SK-N-SH (cell line): ENCODE data around the gene LDLR. TPM values are rescaled to one million over a fixed set of nuclear protein-coding genes. Genes with fewer than 3 reads are reported as not detected.

Experiments used
- CTCF ChIA-PET: fragments of 300-600, 350-600 bp; formaldehyde crosslinking; extraction: SDS; loops from one replicate; lab custom pipeline; 2021; lab: Yijun Ruan, JAX
- POLR2A ChIA-PET: fragments of 350-600 bp; sonication (Branson Sonifier 250); formaldehyde crosslinking; extraction: SDS; loops from one replicate; lab custom pipeline; 2020; ENCODE audit warnings: antibody characterized with exemption, inconsistent platforms; lab: Yijun Ruan, JAX
- DNase-seq: peaks from one replicate; pipeline ENCODE4 v3.0.0; 2012
- H2AFZ ChIP-seq: fragments of 200-600 bp; sonication (generic); 2 replicates; pipeline ENCODE4 v1.8.1; 2016; ENCODE audit warnings: antibody characterized with exemption, mild to moderate bottlenecking, low read depth
- H3F3A ChIP-seq: fragments of 200-600 bp; sonication (generic); replicated peaks from 2 replicates; pipeline ENCODE3; 2016; ENCODE audit warnings: antibody characterized with exemption, mild to moderate bottlenecking; ENCODE audit not compliant: insufficient read depth
- H3K27ac ChIP-seq, 2 experiments: fragments of 200-500 bp in 1 of 2; fragments of 200-600 bp in 1 of 2; sonication (Bioruptor generic) in 1 of 2; sonication (generic), shearing (Covaris generic) in 1 of 2; 2 replicates each; pipeline versions ENCODE4 v1.5.1 to v1.6.1; 2014 to 2016; ENCODE audit warnings: low read depth in 2 of 2, inconsistent platforms in 1 of 2, low read length in 1 of 2, mild to moderate bottlenecking in 1 of 2, mixed read lengths in 1 of 2
- H3K27me3 ChIP-seq: fragments of 200-600 bp; sonication (generic), shearing (Covaris generic); 2 replicates; pipeline ENCODE4 v1.6.1; 2016; ENCODE audit warnings: mixed run types; ENCODE audit not compliant: insufficient read depth
- H3K36me3 ChIP-seq, 2 experiments: fragments of 200-500 bp in 1 of 2; fragments of 200-600 bp in 1 of 2; sonication (Bioruptor generic) in 1 of 2; sonication (generic) in 1 of 2; replicated peaks in 1 of 2; 2 replicates each; pipeline versions ENCODE3 to v1.5.1; 2014 to 2016; ENCODE audit warnings: low read length in 1 of 2, mild to moderate bottlenecking in 1 of 2; ENCODE audit not compliant: insufficient read depth in 2 of 2, control insufficient read depth in 1 of 2
- H3K4me1 ChIP-seq, 2 experiments: fragments of 200-500 bp in 1 of 2; fragments of 200-600 bp in 1 of 2; sonication (Bioruptor generic) in 1 of 2; sonication (generic), shearing (Covaris generic) in 1 of 2; 2 replicates each; pipeline versions ENCODE4 v1.5.1 to v1.6.1; 2014 to 2016; ENCODE audit warnings: low read depth in 1 of 2, low read length in 1 of 2, mixed run types in 1 of 2; ENCODE audit not compliant: insufficient read depth in 2 of 2, control insufficient read depth in 1 of 2
- H3K4me2 ChIP-seq: fragments of 200-600 bp; sonication (generic), shearing (Covaris generic); 2 replicates; pipeline ENCODE4 v1.6.1; 2017; ENCODE audit warnings: mixed run types
- H3K4me3 ChIP-seq, 2 experiments: fragments of 200-500 bp in 1 of 2; fragments of 200-600 bp in 1 of 2; sonication (Bioruptor generic) in 1 of 2; sonication (generic), shearing (Covaris generic) in 1 of 2; 2 replicates each; pipeline versions ENCODE4 v1.5.1 to v1.8.1; 2014 to 2016; ENCODE audit warnings: low read depth in 2 of 2, inconsistent platforms in 1 of 2, low read length in 1 of 2, mild to moderate bottlenecking in 1 of 2, mixed read lengths in 1 of 2, moderate library complexity in 1 of 2
- H3K79me2 ChIP-seq: fragments of 200-600 bp; sonication (generic); 2 replicates; pipeline ENCODE4 v1.8.1; 2017; ENCODE audit warnings: mild to moderate bottlenecking; ENCODE audit not compliant: insufficient read depth
- H3K9ac ChIP-seq: fragments of 200-600 bp; sonication (generic); 2 replicates; pipeline ENCODE4 v1.6.1; 2017; ENCODE audit warnings: mixed run types
- H3K9me2 ChIP-seq: fragments of 200-600 bp; sonication (generic); 2 replicates; pipeline ENCODE4 v1.6.1; 2017; ENCODE audit warnings: mixed run types
- H3K9me3 ChIP-seq: fragments of 200-600 bp; sonication (generic); 2 replicates; pipeline ENCODE4 v1.6.1; 2017; ENCODE audit warnings: mixed run types, mild to moderate bottlenecking, moderate library complexity
- H4K20me1 ChIP-seq: fragments of 200-600 bp; sonication (generic); 2 replicates; pipeline ENCODE4 v1.6.1; 2017; ENCODE audit warnings: mild to moderate bottlenecking, mixed run types; ENCODE audit not compliant: insufficient read depth
- CTCF ChIP-seq: fragments of 200-600 bp; sonication (generic); IDR thresholded peaks from 2 replicates; pipeline ENCODE4 v1.6.1; 2017; ENCODE audit warnings: antibody characterized with exemption, mild to moderate bottlenecking, moderate library complexity
- EP300 ChIP-seq, 2 experiments: IDR thresholded peaks; 2 replicates each; pipeline versions ENCODE4 v1.4.0 to v1.6.1; 2012; ENCODE audit warnings: borderline replicate concordance in 1 of 2, low read depth in 1 of 2, low read length in 1 of 2
- FOSL2 ChIP-seq: IDR thresholded peaks from 2 replicates; pipeline ENCODE4 v1.4.0; 2012; ENCODE audit warnings: low read depth, mild to moderate bottlenecking, moderate library complexity, borderline replicate concordance
- FOXJ3 ChIP-seq: sonication (generic); formaldehyde crosslinking; IDR thresholded peaks from 2 replicates; pipeline ENCODE4 v1.5.1; 2020; ENCODE audit warnings: mild to moderate bottlenecking, missing genetic modification reagents
- NFIC ChIP-seq: IDR thresholded peaks from 2 replicates; pipeline ENCODE4 v1.4.0; 2012; ENCODE audit warnings: borderline replicate concordance
- NRF1 ChIP-seq: IDR thresholded peaks from 2 replicates; pipeline ENCODE4 v1.6.1; 2012; ENCODE audit warnings: low read depth, mild to moderate bottlenecking, low read length
- USF1 ChIP-seq: IDR thresholded peaks from 2 replicates; pipeline ENCODE4 v1.4.0; 2012; ENCODE audit warnings: low read depth, borderline replicate concordance
- WGBS: methylation state at CpG from one replicate; pipeline ENCODE4 v1.1.6; 2017; ENCODE audit warnings: low lambda C conversion rate; 5-methylcytosine and 5-hydroxymethylcytosine counted together
- polyA plus RNA-seq, 3 experiments: library from polyadenylated mRNA; depleted of rRNA; stranded (reverse); fragments of >200 nt; gene quantifications; 2 replicates each; pipeline ENCODE4 v1.2.3, GENCODE V29; 2012
- TF ChIP-seq, protein P1 (sequence below): IDR thresholded peaks from 2 replicates; pipeline ENCODE4; 2012
- TF ChIP-seq, protein P2 (sequence below): fragments of 150-350 bp; IDR thresholded peaks from 2 replicates; pipeline ENCODE4 v1.6.1; 2016; ENCODE audit warnings: mild to moderate bottlenecking, low read depth, low read length

LDLR gene
- polyA plus RNA-seq, 1 of the 3 experiments (the other 2 are of a cell fraction): 25.1 TPM

DNA sequence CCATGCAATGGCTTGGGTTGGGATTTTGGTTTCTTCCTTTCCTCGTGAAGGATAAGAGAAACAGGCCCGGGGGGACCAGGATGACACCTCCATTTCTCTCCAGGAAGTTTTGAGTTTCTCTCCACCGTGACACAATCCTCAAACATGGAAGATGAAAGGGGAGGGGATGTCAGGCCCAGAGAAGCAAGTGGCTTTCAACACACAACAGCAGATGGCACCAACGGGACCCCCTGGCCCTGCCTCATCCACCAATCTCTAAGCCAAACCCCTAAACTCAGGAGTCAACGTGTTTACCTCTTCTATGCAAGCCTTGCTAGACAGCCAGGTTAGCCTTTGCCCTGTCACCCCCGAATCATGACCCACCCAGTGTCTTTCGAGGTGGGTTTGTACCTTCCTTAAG, 42.2 kb downstream of the LDLR start:
- Histone ChIP-seq H3K27me3 (no peaks in the 10 kb centered on the region), H3K36me3 (peaks cover 17 to 20% of the 10 kb centered on the region in 2 experiments), H4K20me1 (no peaks in the 10 kb centered on the region), H3K4me1 (no peaks in the 10 kb centered on the region), H3K4me3 (no peak overlapping the region), H3K9me3 (no peaks in the 10 kb centered on the region), H3K27ac (0 out of 4 replicates have a peak overlapping the region, but pooled peaks of 1 of the 2 experiments have one; percentile 1), H3K79me2 (no peaks in the 10 kb centered on the region), H3K9me2 (no peaks in the 10 kb centered on the region), H3F3A (peaks cover 28% of the 10 kb centered on the region), H3K9ac (no peak overlapping the region), H2AFZ (no peak overlapping the region), H3K4me2 (no peak overlapping the region)
- ChIA-PET CTCF (interaction anchor here (0.6 to 3.8 kb wide), 9 partner anchors 10 to 190 kb away, joined by 3 to 14 read pairs (median 7); partner anchors contain the start of gene SPC24), POLR2A (no interaction called here)
- WGBS: 74% methylated on average over 7 of the region's 7 CpGs
- TF ChIP-seq, protein P1, sequence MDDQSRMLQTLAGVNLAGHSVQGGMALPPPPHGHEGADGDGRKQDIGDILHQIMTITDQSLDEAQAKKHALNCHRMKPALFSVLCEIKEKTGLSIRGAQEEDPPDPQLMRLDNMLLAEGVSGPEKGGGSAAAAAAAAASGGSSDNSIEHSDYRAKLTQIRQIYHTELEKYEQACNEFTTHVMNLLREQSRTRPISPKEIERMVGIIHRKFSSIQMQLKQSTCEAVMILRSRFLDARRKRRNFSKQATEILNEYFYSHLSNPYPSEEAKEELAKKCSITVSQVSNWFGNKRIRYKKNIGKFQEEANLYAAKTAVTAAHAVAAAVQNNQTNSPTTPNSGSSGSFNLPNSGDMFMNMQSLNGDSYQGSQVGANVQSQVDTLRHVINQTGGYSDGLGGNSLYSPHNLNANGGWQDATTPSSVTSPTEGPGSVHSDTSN: no peak
- no peak for TF ChIP-seq FOXJ3
- TF ChIP-seq NRF1: no peak
- TF ChIP-seq FOSL2: no peak
- TF ChIP-seq EP300 (IDR thresholded peaks at IDR 0.05; ENCODE audit: borderline replicate concordance in 1 of 2, low read depth in 1 of 2, low read length in 1 of 2): no peak
- TF ChIP-seq, protein P2, sequence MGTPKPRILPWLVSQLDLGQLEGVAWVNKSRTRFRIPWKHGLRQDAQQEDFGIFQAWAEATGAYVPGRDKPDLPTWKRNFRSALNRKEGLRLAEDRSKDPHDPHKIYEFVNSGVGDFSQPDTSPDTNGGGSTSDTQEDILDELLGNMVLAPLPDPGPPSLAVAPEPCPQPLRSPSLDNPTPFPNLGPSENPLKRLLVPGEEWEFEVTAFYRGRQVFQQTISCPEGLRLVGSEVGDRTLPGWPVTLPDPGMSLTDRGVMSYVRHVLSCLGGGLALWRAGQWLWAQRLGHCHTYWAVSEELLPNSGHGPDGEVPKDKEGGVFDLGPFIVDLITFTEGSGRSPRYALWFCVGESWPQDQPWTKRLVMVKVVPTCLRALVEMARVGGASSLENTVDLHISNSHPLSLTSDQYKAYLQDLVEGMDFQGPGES: no peak
- no peak for TF ChIP-seq CTCF
- DNase-seq: peak; percentile 4

DNA sequence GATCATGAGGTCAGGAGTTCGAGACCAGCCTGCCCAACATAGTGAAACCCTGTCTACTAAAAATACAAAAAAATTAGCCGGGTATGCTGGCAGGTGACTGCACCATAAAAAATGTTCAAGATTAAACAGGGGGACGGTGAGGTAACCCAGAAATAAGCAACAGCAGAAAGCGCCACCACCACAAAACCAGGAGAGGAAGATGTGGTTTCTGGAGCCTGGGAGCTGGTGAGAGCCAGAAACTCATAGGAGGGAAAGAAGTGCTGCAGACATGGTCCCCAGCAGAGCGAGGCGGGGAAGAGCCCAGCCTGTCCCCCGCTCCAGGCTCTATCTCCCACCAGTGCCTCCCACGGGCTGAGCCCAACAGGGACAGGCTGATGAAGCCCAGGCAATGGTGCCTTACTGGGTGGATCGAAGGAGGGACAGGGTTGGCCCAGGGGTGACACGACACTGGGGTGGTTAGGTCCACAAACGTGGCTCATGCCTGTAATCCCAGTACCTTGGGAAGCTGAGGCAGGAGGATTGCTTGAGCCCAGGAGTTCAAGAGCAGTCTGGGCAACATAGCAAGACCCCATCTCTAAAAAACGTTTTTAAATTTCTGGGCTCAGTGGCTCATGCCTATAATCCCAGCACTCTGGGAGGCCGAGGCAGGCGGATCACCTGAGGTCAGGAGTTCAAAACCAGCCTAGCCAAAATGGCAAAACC, 47.3 kb downstream of the LDLR start:
- no peaks in the 10 kb centered on the region for H3K9me2 ChIP-seq
- H3K79me2 ChIP-seq: no peaks in the 10 kb centered on the region
- 85% methylated on average over 11 of the region's 14 CpGs for WGBS
- no peaks in the 10 kb centered on the region for H4K20me1 ChIP-seq
- TF ChIP-seq USF1 (no peak), NRF1 (no peak), NFIC (no peak)
- TF ChIP-seq, all 33 proteins: peak for 0
- Histone ChIP-seq H3K4me3 (no peak overlapping the region), H3F3A (peaks cover 28% of the 10 kb centered on the region), H3K4me2 (peak overlapping the region; percentile 82; the same call in 1 of the 2 replicates), H3K27me3 (no peaks in the 10 kb centered on the region), H3K9ac (no peak overlapping the region), H3K36me3 (peaks cover 2 to 7% of the 10 kb centered on the region in 2 experiments), H3K4me1 (peaks cover 11 to 17% of the 10 kb centered on the region in 2 experiments; a peak in 3 of 4 replicates), H3K27ac (no peak overlapping the region), H3K9me3 (no peaks in the 10 kb centered on the region), H2AFZ (no peak overlapping the region)
- POLR2A ChIA-PET: no interaction called here
- DNase-seq: no peak
- CTCF ChIA-PET: interaction anchor here (0.6 to 6.6 kb wide), 9 partner anchors 10 to 1835 kb away, joined by 3 to 64 read pairs (median 5); partner anchors contain the start of genes KANK2 and SPC24
